Skeletal muscle satellite cell (primary cell): ENCODE data around the gene AK3.

Experiments used
- H3K27me3 ChIP-seq: 2 replicates; pipeline ENCODE4 v1.7.0; 2013; ENCODE audit warnings: low read length; ENCODE audit not compliant: control insufficient read depth, insufficient read depth
- H3K36me3 ChIP-seq: 2 replicates; pipeline ENCODE4 v1.7.0; 2013; ENCODE audit warnings: mild to moderate bottlenecking, control low read depth, low read length; ENCODE audit not compliant: insufficient read depth
- H3K4me1 ChIP-seq: 2 replicates; pipeline ENCODE4 v1.7.0; 2013; ENCODE audit warnings: low read length; ENCODE audit not compliant: control insufficient read depth, insufficient read depth
- H3K4me2 ChIP-seq: 2 replicates; pipeline ENCODE4 v1.7.0; 2013; ENCODE audit warnings: mild to moderate bottlenecking, low read length
- H3K4me3 ChIP-seq: 2 replicates; pipeline ENCODE4 v1.7.0; 2013; ENCODE audit warnings: low read length
- H3K9ac ChIP-seq: 2 replicates; pipeline ENCODE4 v1.7.0; 2013; ENCODE audit warnings: mild to moderate bottlenecking, low read depth, low read length, moderate library complexity
- H3K9me3 ChIP-seq: replicated peaks from 2 replicates; pipeline ENCODE4 v1.7.0; 2013; ENCODE audit warnings: mild to moderate bottlenecking, control low read depth, low read length

The AK3 gene

DNA sequence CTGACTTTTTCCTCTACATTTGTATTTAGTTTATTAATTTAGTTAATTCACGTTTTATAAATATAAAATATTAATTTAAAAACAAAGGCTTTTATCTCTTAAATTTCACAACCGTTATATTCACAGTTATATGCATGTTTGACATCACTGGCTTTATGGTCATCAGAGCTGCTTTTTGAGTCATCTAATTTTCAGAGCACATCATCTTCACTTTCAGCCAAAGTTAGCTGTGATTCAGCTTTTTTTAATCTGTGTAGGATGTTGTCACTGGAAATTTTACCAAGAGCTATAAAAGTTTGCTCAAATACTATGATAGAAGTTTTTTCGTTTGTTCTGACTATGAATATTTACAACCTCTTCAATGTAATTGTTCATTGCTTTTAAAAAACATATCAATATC is 49.2 kb downstream of the AK3 start:
- Histone ChIP-seq H3K36me3 (peaks cover 28% of the 10 kb centered on the region), H3K9me3 (no peaks in the 10 kb centered on the region), H3K4me1 (peaks cover 29% of the 10 kb centered on the region), H3K27me3 (no peaks in the 10 kb centered on the region), H3K4me3 (no peak overlapping the region), H3K9ac (no peak overlapping the region), H3K4me2 (no peak overlapping the region)

DNA sequence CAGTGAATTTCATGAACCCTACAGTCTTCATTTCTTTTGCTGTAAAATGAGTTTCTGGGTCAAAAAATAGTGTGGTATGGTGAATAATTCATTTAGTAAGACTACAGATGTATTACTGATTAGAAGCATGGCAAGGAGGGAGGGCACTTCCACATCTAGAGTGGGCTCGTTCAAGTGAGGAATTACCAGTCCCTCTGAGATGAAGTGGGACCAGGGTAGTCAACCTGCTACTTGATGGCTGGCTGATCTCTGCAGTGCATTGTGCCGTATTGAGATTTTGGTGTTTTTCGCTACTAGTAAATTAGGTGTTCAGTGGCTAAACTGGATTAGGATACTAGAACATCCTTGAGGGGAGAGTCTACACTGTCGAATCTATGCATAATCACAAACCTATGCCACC is 50.9 kb downstream of the AK3 start:
- H3K9ac ChIP-seq: no peak overlapping the region
- H3K27me3 ChIP-seq: no peaks in the 10 kb centered on the region
- peaks cover 36% of the 10 kb centered on the region for H3K36me3 ChIP-seq

DNA sequence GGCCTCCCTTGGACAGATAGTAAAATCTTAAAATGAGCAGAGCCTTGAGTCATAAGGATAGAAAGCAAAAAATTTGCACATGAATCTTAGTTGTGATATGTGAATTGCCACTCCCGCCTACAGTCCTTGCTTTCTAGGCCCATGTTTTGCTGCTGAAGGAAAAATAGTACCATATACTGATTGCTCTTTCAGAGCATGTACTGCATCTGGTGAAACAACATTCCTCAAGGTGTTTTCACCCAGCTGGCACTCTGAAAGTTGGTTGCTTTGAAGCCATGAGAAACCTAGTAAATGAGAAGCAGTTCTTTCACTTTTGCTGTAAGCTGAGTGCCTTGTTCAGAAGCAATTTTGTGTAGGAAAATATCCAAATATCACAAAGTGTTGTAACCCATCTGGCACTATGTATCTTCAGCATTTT is 51.3 kb downstream of the AK3 start:
- H3K9ac ChIP-seq: no peak overlapping the region
- H3K4me1 ChIP-seq: peaks cover 30% of the 10 kb centered on the region
- no peak overlapping the region for H3K4me3 ChIP-seq
- H3K36me3 ChIP-seq: peaks cover 36% of the 10 kb centered on the region
- no peaks in the 10 kb centered on the region for H3K9me3 ChIP-seq
- no peak overlapping the region for H3K4me2 ChIP-seq
- no peaks in the 10 kb centered on the region for H3K27me3 ChIP-seq

More for the DNA sequence above, 50.9 kb downstream of the AK3 start:
- H3K4me2 ChIP-seq: no peak overlapping the region
- H3K9me3 ChIP-seq: no peaks in the 10 kb centered on the region
- peaks cover 30% of the 10 kb centered on the region for H3K4me1 ChIP-seq
- H3K4me3 ChIP-seq: no peak overlapping the region

GRCh38 chr9:4689021-4689420 is 52.0 kb downstream of the AK3 start:
- H3K4me2 ChIP-seq: no peak overlapping the region
- no peak overlapping the region for H3K9ac ChIP-seq
- H3K9me3 ChIP-seq: no peaks in the 10 kb centered on the region
- peaks cover 30% of the 10 kb centered on the region for H3K4me1 ChIP-seq
- H3K36me3 ChIP-seq: peaks cover 32% of the 10 kb centered on the region
- H3K27me3 ChIP-seq: no peaks in the 10 kb centered on the region
- no peak overlapping the region for H3K4me3 ChIP-seq

DNA sequence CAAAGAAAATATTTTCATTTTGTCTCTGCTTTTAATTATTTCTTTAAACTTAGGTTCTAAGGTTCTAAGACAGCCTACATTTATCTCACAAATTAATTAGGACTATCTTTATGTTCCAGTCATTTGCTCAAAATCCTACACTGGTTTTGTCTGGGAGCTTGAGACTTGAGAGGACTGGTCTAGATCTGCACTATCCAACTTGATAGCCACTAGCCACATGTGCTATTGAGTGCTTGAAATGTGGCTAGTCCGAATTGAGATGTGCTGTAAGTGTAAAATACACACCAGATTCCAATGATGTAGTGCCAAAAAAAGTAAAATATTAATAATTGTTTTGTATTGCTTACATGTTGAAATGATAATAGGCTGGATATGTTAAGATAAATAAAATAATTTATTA is 54.4 kb downstream of the AK3 start:
- Histone ChIP-seq H3K4me3 (no peak overlapping the region), H3K36me3 (peaks cover 25% of the 10 kb centered on the region), H3K9me3 (no peaks in the 10 kb centered on the region), H3K4me2 (no peak overlapping the region), H3K4me1 (peaks cover 21% of the 10 kb centered on the region), H3K27me3 (no peaks in the 10 kb centered on the region), H3K9ac (no peak overlapping the region)

DNA sequence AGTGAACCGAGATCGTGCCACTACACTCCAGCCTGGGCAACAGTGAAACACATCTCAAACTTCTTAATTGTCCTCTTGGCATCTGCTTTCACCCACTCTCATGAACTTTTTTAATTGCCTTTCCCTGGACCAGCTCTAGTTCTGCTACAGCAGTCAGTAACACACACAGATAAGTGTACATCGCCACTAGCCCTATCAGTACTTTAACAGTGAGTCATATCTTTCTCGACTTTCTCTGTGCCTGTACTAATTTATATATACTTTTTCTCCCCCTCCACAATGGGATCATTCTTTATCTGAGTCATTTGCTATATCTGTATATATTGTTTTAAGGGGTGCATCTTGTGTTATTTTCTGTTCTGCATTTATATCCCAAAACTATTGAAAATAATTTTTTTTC is 54.9 kb downstream of the AK3 start:
- no peaks in the 10 kb centered on the region for H3K9me3 ChIP-seq
- H3K4me3 ChIP-seq: no peak overlapping the region
- peaks cover 21% of the 10 kb centered on the region for H3K4me1 ChIP-seq
- no peak overlapping the region for H3K9ac ChIP-seq
- no peak overlapping the region for H3K4me2 ChIP-seq
- peaks cover 23% of the 10 kb centered on the region for H3K36me3 ChIP-seq
- H3K27me3 ChIP-seq: no peaks in the 10 kb centered on the region

- Histone ChIP-seq H3K9ac (no peak overlapping the region), H3K4me3 (no peak overlapping the region), H3K27me3 (no peaks in the 10 kb centered on the region), H3K4me2 (no peak overlapping the region), H3K9me3 (no peaks in the 10 kb centered on the region), H3K4me1 (peaks cover 26% of the 10 kb centered on the region), H3K36me3 (peaks cover 12% of the 10 kb centered on the region)
These were observed 56.2 kb downstream of the AK3 start for GRCh38 chr9:4684820-4685219.

DNA sequence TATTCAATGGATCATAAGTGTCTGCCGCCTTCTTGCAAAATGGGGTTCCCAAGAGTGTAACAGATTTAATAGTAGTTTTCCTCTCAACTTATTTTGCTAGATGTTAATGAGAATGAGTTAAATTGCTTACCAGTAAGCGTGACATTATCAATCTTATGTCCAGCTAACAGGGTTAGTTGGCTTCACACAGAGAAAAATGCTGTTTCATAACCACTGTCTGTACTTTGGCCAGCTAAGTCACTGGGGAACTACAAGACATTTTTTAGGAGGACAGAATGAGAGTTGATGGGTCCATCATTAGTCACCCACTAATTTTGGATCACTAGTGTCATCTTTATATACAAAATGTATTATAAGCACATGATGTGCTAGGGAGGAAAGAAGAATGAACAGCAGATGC is 60.3 kb downstream of the AK3 start:
- peaks cover 5% of the 10 kb centered on the region for H3K36me3 ChIP-seq
- peak overlapping the region; percentile 96 for H3K4me3 ChIP-seq
- peak overlapping the region; percentile 86 for H3K9ac ChIP-seq
- peak overlapping the region; percentile 84 for H3K4me2 ChIP-seq
- H3K4me1 ChIP-seq: peaks cover 16% of the 10 kb centered on the region
- no peaks in the 10 kb centered on the region for H3K27me3 ChIP-seq
- H3K9me3 ChIP-seq: no peaks in the 10 kb centered on the region

DNA sequence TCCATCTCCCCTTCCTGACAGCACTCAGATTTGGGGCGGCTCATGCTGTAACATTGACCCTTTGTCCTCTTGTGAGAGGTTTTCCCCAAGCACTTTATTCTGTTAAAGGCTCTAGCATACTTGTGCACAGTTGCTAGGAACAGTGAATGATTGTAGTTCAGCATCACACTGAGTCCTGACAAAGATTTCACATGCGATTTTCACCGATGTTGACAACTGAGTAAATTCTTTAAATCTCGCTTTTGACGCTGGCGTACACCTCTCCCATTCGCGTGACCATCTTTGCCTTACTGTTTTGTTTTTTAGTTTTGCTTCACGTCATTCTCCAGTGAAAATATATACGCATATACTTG is 60.9 kb downstream of the AK3 start:
- no peaks in the 10 kb centered on the region for H3K27me3 ChIP-seq
- H3K4me1 ChIP-seq: peaks cover 17% of the 10 kb centered on the region
- peak overlapping the region; percentile 84 for H3K4me2 ChIP-seq
- no peaks in the 10 kb centered on the region for H3K9me3 ChIP-seq
- peak overlapping the region; percentile 96 for H3K4me3 ChIP-seq
- H3K9ac ChIP-seq: peak overlapping the region; percentile 86
- H3K36me3 ChIP-seq: no peaks in the 10 kb centered on the region

DNA sequence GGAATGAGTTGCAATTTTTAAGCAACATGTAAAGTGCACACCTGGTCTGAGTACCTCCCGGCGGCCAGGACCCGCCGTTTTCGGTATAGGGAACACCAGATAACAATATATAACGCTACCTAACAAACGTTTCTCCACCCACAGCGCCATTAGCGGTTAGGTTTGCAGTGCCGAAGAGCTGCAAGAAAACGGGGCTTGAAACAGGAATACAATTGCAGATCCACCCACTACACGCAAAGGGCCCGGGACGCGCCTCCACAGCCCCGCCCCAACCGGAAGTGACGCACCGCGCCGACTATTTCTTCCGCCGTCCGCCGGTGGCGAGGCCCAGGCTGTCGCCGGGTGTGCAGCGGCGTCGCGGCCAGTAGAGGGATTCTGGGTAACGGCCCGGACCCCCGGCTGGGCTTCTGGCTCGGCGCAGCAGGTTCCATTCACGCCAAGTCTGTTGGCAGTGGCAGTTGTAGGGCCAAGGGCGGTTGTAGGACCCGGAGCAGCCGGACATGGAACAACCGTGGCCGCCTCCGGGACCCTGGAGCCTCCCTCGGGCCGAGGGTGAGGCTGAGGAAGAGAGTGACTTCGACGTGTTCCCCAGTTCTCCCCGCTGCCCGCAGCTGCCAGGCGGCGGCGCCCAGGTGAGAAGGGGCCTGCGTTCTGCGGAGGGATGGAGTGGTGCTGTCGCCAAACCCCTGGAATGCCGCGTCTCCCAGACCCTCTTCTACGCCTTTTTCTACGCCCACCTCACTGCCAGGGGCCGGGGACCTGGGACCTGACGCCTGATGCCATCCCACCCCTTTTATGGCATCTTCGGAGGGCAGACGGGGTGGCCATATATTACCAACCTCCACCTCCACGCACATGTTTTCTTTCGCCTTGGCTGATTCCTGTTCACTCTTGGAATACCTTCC is 61.5 kb downstream of the AK3 start, which contains the start of gene CDC37L1:
Gene CDC37L1 (plus strand): TSS at position 302 of the 905 bp plus-strand sequence. CDS start 199 bp downstream, at position 501.
- Histone ChIP-seq H3K9me3 (no peaks in the 10 kb centered on the region), H3K4me1 (peaks cover 23% of the 10 kb centered on the region), H3K4me3 (peak within 1 kb of the TSS; percentile 96), H3K27me3 (no peaks in the 10 kb centered on the region), H3K9ac (peak within 1 kb of the TSS; percentile 86), H3K4me2 (peak within 1 kb of the TSS; percentile 84), H3K36me3 (no peaks in the 10 kb centered on the region)

- H3K4me3 ChIP-seq: peak overlapping the region; percentile 96
- H3K4me2 ChIP-seq: peak overlapping the region; percentile 84
- no peaks in the 10 kb centered on the region for H3K27me3 ChIP-seq
- H3K9ac ChIP-seq: peak overlapping the region; percentile 86
- no peaks in the 10 kb centered on the region for H3K9me3 ChIP-seq
- H3K4me1 ChIP-seq: peaks cover 24% of the 10 kb centered on the region
- H3K36me3 ChIP-seq: no peaks in the 10 kb centered on the region
These were observed 62.2 kb downstream of the AK3 start for GRCh38 chr9:4678679-4679267.
